NCI-H2196 (cell line): ENCODE data around the gene KIF6.
"Not testable (repeated sequence)": the region's sequence is repeated elsewhere in the genome, so short reads cannot be mapped to it uniquely, and the experiment has no call there.

Source experiments
- DNase-seq: peaks from one replicate; lab custom pipeline; 2025; ENCODE audit not compliant: unreplicated experiment; lab: John Stamatoyannopoulos, UW

Gene KIF6

DNA sequence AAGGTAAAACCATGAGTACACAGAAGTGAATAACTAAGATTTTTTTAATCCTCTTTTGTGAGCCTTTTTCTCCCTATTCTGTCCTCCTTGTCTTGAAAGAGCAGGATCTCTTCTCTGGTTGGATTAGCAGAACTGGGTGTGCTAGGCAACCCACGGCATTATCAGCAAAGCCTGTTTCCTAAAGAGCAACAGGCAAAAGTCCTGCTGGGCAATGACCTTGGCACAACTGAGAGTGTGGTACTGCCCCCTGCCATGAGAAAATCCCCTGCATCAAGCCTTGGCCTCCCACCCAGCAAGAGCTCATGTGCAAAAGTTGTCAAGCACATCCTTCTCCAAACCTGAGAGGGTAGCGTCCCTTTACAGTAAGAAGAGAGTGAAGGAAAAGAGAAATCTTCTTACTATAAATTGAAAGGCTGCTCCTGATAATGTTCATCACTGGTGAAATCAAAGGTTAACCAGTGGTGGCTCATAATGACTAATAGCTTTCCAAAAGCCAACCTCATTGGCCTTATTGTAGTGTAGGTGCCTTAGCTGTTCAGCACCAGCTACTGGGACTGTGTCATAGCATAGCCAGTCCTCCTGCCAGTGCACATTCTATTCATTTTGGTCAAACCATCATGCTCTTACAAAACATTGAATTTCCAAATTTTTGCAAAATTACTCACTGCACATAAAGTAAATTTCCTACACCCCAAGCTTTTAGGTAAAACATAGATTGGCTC, 17.1 kb downstream of the KIF6 start:
- DNase-seq: no peak

DNA sequence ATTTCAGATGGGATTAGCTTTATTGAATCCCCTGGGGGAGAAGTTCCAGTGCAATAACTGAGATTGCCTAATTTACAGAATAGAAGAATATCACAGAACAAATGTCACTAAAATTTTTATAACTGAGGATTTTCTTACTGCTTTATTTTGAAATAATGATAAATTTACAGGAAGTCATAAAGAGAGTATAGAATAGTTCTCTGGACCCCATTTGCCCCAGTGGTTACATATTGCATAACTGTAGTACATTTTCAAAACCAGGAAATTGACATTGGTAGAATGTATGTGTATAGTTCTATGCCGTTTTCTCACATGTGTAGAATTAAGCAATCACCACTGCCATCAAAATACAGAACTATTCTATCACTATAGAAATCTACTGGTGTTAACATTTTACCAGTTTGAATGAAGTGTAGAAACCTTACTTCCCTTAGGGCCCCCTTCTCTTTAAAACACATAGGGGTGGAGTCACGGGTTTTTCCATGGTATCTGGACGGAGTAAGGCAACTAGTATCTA, 18.3 kb downstream of the KIF6 start:
- no peak for DNase-seq

DNA sequence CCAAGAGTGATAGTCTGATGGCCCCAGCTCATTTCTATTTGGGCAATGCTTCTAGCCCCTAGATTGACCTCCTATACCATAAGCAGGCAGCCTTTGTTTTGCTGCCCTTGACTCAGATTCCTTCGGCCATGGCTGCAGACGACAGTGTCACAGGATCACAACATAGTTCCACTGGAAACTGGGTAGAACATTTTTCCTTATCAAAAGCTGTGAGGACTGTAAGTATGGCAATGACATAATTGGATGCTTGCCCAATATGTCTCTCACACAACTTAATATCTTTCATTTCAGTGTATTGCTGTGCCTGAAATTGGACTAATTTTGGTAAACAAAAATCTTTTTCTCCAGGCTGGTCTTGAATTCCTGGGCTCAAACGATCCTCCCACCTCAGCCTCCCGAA, 22.9 kb downstream of the KIF6 start:
- no peak for DNase-seq

DNA sequence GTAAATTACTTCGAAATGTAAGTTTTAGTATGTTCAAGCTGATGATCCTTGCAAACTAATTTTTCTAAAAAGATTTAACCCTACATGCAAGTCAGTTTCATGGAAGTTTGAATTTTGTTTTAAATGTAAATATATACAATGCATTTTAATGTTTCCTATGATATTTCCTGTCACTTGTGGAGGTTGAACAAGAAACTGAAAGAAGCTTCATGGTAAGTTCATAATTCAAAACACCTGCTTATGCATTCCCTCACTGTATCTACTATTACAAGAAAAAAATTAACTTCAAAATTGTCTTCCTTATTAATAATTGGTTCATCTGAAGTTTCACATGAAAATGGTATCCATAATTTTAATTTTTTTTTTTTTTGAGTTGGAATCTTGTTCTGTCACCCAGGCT, 24.8 kb downstream of the KIF6 start:
- DNase-seq: no peak

DNA sequence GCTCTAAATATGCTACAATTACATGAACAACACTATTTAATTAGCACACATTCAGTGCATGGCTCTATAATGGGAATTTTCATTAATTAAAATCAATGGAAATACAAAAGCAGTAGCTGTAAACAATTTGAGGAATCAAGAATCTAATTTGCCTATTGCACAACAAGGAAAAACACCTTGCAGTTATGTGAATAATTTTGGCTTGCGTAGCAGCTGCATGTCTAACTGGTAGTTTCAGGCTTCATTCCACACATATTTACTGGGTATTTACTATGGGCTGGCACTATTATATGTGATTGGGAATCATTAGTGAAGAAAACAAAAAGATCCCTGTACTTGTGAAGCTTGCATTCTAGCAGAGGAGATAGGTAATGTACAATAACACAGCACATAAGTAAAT, 26.4 kb downstream of the KIF6 start:
- DNase-seq: no peak

DNA sequence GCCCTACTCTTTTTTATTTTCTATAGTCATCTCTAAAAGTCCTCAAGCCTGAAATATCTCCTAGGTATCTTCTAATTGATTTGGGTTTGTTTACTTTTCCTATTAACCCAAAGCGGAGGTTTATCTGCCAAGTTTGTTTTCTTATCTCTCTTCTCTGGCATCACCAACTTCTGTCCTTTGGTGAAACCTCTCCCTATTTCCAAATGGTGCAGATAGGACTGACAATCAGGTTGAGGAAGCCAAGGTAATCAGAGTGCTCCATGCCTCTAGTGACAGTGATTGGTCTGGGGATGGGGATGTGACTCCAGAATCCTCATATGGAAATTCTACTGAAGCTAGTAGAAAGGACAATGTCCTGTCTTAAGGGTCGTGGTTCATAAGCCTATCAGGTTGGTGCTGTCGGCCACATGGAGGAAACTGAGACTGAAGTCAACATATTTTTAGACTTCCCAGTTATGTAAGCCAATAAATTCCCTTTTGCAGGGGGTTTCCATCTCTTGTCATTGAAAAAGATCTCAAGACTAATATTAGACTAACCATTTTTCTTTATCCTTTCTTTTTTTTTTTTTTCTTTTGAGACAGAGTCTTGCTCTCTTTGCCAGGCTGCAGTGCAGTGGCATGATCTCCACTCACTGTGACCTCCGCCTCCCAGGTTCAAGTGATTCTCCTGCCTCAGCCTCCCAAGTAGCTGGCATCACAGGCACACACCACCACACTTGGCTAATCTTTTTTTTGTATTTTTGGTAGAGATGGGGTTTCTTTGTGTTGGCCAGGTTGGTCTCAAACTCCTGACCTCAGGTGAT, 28.0 kb downstream of the KIF6 start:
- no peak for DNase-seq

DNA sequence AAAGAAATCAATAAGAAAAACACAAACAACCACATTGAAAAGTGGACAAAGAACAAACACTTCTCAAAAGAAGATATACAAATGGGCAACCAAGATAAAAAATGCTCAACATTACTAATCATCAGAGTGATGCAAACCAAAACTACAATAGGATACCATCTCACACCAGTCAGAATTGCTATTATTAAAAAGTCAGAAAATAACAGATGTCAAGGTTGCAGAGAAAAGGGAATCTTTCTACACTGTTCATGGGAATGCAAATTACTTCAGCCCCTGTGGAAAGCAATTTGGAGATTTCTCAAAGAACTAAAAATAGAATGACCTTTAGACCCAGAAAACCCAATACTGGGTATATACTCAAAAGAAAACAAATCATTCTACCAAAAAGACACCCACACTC, 29.8 kb downstream of the KIF6 start:
- DNase-seq: no peak

DNA sequence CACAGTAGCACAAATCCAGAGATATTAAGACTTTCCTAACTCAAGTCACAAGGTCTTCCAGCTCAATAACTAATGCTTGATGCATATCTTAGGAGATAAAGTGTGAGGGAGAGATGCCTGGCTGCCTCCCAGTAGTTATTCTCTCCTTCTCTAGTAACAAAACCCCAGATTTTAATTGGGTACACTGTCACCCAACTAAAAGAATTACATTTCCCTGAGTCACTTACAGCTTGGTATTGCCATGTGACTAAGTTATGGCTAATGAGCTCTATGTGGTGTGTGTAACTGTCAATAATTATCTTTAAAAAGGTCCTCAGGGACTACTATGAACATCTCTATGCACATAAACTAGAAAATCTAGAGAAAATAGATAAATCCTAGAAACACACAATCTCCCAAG, 32.0 kb downstream of the KIF6 start:
- no peak for DNase-seq

DNA sequence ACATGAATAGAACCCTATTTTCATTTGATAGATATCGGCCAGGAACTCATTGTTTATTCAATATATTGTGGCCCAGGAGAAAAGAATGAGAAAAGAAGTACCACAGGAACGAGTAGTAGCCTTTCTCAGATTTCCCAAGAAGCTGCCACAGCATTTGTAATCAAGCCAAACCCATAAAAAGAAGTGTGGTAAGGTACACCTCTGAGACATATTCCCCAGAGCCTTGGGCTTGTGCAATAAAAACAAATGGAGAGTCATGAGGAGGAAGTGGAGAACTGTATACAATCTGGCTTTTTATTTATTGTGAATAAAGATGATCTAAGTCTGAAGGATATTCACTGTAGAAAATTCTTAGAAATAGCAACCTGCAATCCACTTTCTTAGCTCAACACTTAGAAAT, 36.7 kb downstream of the KIF6 start:
- DNase-seq: no peak

DNA sequence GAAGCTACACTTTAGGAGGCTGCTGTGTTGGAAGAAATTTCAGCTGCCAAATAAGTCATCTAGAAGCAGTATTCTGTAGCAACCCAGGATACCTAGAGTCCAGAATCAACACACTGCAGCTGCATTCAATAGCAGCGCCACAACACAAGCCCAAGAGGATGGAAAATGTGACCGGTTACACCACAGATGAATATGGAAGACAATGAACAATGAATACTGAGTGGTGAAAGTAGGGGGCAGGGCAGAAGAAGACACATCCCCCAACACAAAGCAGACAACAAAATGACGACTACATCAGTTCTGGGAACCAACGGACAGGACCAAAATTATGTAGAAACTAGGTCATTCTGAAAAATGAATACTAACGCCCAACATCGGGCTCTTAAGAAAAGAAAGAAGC, 38.2 kb downstream of the KIF6 start:
- DNase-seq: no peak

DNA sequence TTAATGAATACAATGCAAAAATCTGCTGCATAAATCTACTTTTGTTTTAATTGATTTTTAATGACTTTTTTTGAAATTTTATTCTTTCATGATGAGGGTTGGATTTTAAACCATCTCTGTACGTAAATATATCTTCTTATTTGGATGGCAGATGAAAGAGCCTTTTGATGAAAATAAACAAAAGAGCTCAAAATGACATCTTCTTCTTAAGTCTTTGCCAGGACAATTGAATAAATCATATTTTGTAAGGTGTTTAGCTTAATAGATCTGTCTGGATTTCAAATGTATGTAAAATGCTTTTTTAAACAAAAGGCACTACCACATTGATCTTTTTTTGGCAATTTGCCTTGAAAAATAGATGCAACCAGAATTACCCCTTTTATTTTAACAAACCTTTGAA, 39.3 kb downstream of the KIF6 start:
- no peak for DNase-seq

DNA sequence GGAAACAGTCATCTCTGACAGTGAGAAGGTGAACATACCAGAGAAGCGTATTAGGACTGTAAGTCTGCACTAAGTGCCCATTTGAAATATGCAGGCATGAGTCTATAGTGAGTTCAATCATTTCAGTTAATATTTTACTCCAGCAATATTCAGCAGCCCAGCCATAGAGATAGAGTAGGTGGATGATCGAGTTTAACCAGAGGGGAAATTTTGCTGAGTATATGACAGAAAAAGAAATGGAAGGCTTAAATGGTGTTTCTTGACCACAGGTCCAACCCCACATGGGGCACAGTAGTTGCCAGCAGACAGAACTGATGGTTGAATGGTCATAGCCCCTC, 39.8 kb downstream of the KIF6 start:
- no peak for DNase-seq

DNA sequence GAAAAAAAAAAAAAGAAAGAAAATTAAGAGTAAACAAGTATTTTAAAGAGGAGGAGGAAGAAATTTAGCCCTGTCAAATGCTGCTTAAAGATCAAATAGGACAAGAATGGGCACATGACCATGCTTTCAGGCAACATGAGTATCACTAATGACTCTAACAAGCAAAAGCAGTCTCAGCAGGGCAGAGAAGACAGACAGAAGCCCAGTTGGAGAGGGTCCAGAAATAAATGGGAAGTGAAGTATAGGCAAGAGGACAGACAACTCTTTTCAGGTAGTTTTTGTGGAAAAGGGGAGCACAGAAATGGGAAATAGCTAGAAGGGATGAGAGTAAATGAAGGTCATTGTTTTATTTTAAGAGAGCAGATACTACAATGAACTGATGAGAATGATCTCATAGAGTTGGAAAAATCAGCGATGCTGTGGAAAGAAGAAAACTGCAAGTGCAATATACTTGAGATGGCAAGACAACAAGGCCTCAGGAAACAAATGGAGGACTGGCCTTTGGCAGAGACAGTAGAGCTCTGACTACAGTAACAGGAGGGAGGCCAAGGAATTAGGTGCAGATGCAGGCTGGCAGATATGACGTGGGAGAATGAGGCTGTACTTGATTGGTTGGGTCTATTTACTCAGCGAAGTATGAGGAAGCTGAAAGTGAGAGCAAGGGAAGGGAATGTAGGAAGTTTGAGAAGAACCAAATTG, 40.3 kb downstream of the KIF6 start:
- no peak for DNase-seq

DNA sequence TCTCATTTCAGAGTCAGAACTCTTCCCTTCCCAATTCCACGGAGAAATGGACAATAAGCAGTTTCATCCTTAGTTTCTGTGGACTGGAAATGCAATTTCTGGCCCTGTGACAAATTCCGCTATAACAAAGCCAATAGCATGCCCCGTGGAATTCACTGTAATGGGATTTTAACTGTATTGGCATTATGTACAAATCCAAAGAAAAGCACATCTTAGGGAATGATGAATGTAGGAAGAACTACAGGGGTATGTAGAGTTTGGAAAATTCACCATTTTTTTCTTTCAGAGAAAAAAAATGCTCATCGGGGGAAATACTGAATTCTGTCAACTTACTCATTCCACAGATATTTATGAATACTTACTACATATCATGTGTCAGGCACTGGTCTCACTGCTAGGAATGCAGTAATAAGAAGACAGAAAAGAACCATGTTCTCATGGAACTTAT, 43.5 kb downstream of the KIF6 start:
- no peak for DNase-seq

DNA sequence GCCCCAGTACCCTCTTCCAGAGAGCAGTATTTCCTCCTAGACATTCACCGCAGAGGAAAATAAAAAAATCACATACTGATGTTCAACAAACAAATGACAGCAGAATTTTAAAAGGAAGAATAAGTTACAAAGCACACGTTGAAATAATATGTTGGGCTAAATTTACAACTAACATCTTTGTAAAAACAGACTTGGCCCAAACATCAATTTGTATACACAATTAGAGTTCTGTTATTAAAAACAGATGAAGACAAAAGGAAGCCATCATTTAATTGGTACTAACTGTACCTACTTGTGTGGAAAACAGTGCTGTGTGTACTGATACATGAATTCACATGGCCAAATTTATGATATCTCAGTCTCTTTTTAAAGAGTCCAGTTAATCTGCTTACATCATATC, 46.3 kb downstream of the KIF6 start:
- DNase-seq: no peak

DNA sequence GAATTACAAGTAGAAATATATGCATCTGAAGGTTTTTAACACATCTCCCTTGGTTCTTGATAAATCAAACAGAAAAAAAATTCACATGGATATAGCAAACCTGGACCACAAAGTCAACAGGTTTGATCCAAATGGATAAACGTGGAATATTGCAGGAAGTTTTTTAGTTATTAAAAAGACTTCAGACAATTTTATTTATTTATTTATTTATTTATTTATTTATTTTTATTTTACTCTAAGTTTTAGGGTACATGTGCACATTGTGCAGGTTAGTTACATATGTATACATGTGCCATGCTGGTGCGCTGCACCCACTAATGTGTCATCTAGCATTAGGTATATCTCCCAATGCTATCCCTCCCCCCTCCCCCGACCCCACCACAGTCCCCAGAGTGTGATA, 47.9 kb downstream of the KIF6 start:
- not testable (repeated sequence) for DNase-seq

DNA sequence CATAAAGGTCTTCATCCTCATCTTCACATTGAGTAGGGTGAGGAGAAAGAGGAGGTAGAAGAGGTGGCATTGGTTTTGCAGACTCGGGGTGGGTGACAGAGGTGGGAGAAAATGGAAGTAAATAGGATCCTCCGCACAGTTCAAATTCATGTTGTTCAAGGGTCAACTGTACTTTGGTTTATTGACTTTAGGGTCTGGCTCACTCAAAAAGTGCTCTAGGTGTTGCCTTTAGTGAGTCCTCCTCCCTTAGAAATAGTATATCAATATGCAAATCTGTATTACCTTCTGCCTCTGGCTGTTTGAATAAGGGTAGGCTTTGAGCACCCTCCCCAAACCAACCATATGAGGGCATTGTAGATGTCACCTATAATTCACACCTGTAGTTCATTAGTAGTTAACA, 54.7 kb downstream of the KIF6 start:
- DNase-seq: no peak

DNA sequence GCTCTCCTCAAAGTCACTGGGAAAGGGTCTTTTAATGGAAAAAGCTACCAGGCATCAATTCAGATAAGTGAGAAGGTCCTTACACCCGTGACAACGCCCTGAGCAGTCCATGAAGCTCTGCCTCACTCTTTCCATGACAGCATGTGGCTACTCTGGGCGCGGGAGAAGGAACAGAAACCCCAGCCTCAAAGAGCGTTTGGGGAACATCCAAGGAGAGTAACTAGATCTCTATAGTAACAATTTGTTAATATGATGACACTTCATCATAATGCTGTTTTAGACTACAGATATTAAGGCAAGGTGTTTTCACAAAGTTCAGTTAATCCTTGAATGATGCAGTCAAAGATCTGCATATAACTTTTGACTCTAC, 55.2 kb downstream of the KIF6 start:
- no peak for DNase-seq

DNA sequence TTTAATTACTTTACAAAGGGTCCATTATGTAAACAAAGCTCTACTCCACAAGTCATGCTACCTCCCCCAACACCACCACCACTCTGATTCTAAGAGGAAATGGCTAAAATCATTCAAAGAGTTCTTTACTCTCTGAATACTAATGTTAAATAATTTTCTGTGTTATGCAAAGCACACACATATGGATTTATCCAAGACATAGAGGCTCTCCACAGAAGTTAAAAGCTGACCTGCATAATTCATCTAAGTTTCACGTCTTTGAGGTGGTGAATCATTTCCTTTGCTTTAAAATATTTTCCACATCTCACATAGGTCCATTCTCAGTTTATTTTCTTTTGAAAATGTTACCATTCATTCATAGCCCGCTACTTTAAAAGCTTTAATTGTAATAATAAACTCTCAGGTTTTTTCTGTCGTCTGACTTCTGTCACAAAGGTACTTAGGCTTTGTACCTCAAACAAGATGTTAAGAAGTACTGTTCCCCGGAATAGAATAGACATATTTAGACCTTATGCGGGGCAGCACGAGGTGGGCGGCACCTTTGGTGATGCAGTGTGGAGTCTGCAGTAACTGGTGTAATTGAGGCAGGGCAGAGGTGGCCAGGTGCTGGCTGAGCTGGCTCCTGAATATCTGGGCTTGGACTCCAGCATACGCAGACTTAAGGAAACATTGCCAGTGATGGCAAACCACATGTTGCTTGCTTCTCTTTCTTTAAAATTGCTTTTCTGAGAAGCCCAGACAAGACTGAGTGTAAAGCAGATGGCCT, 55.8 kb downstream of the KIF6 start:
- DNase-seq: no peak

DNA sequence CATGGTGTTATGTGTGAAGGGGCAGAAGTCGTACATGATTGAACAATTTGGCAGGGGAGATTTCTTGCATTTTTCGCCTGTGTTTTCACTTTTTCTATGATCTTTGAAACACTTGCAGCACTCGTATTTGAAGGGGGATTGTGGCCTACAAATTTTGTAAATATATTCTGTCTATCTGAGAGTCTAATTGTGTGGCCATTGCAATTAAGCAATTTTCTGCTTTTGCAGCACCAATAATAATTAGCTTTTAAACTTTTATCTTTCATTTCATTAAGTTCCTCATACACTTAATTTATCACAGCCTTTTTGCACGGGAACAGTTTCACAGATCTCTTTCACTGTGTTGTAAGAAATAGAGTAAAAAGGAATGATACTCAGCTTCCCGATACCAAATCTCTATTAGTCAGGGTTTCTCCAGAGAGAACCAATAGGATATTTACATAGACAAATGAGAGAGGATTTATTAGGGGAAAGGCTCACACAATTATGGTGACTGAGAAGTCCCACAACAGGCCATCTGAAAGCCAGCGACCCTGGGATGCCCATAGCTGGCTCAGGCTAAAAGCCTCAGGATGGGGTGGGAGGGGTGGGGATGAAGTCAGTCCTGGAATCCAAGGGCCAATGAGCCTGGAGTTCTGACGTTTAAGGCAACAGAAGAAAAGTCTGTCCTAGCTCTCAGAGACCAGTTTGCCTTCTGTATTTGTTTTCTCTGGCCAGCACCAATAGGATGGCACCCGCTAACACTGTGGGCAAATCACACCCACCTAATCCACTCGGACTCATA, 58.3 kb downstream of the KIF6 start:
- no peak for DNase-seq

DNA sequence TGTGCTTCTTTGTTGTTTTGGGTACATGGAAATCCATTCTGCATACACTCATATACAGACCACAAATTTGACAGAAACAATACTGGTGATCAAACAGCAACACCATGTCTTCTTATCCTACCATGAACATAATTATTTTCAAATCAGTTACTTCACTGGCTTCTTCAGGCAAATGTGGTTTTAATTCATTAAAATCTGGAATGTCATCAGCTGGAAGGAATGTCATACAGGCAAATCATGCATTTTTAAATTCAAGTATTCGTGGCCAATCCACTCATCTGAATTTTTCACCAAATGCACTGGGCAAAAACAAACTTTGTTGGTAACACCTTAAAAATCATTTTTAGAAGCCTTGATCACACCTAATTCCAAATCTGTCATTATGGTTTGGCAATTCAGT, 59.3 kb downstream of the KIF6 start:
- DNase-seq: no peak
